H1 (cell line): ENCODE results near the gene COLEC12. TPM values are rescaled to one million over a fixed set of nuclear protein-coding genes. Genes with fewer than 3 reads are reported as not detected.

Experiments used
- CTCF ChIA-PET: fragments of 300-600 bp; sonication (Branson Sonifier 250); formaldehyde crosslinking; loops from one replicate; lab custom pipeline; 2021; ENCODE audit not compliant: partially characterized antibody; lab: Charles Lee
- POLR2A ChIA-PET: fragments of 300-600 bp; sonication (Branson Sonifier 250); formaldehyde crosslinking; loops from one replicate; lab custom pipeline; 2021; ENCODE audit warnings: inconsistent platforms; ENCODE audit not compliant: partially characterized antibody; lab: Charles Lee
- DNase-seq, 2 experiments: peaks; one replicate each; pipeline versions ENCODE4 v3.0.0 to v3.0.0-alpha.2; 2010 to 2022; ENCODE audit warnings: low spot score in 2 of 2, low read depth in 1 of 2, mixed read lengths in 1 of 2
- FAIRE-seq: peaks from 2 replicates; lab custom pipeline; 2011; peaks lifted over from hg19 to GRCh38; lab: Jason Lieb, UNC
- H2AFZ ChIP-seq: 2 replicates; pipeline ENCODE4 v1.8.1; 2012; ENCODE audit warnings: low read length, inconsistent platforms
- H2AK5ac ChIP-seq: 2 replicates; pipeline ENCODE4 v1.6.1; 2013; ENCODE audit warnings: low read depth, low read length
- H2BK120ac ChIP-seq: replicated peaks from 2 replicates; pipeline ENCODE3; 2013; ENCODE audit warnings: low read depth, low read length, inconsistent platforms
- H2BK12ac ChIP-seq: 2 replicates; pipeline ENCODE4 v1.6.1; 2013; ENCODE audit warnings: low read depth, low read length
- H2BK15ac ChIP-seq: 2 replicates; pipeline ENCODE4 v1.6.1; 2013; ENCODE audit warnings: low read length
- H2BK20ac ChIP-seq: 2 replicates; pipeline ENCODE4 v1.6.1; 2013; ENCODE audit warnings: low read length
- H2BK5ac ChIP-seq: 2 replicates; pipeline ENCODE4 v1.6.1; 2013; ENCODE audit warnings: low read depth, low read length
- H3K14ac ChIP-seq: 2 replicates; pipeline ENCODE4 v1.6.1; 2013; ENCODE audit warnings: inconsistent platforms; ENCODE audit not compliant: insufficient read length
- H3K18ac ChIP-seq: 2 replicates; pipeline ENCODE4 v1.6.1; 2013; ENCODE audit warnings: low read length; ENCODE audit errors: extremely low read depth
- H3K23ac ChIP-seq: 2 replicates; pipeline ENCODE4 v1.6.1; 2013; ENCODE audit warnings: inconsistent platforms; ENCODE audit not compliant: insufficient read length
- H3K23me2 ChIP-seq: 2 replicates; pipeline ENCODE4 v1.6.1; 2013; ENCODE audit warnings: low read depth, low read length
- H3K27ac ChIP-seq: 2 replicates; pipeline ENCODE4 v1.6.1; 2011; ENCODE audit warnings: low read depth, low read length, inconsistent platforms
- H3K27me3 ChIP-seq, 4 experiments: replicated peaks in 1 of 4; 1 replicate in 1 of 4; 2 replicates in 3 of 4; pipeline versions ENCODE4 v1.6.1 to v1.8.1; 2011 to 2013; ENCODE audit warnings: low read length in 3 of 4, mild to moderate bottlenecking in 3 of 4, inconsistent platforms in 2 of 4, mixed read lengths in 2 of 4, moderate library complexity in 1 of 4; ENCODE audit not compliant: control insufficient read depth in 3 of 4, insufficient read depth in 3 of 4; ENCODE audit errors: extremely low read depth in 1 of 4
- H3K36me3 ChIP-seq, 4 experiments: 2 replicates each; pipeline versions ENCODE4 v1.6.1 to v1.8.1; 2011 to 2013; ENCODE audit warnings: mild to moderate bottlenecking in 4 of 4, low read length in 3 of 4, moderate library complexity in 2 of 4, control low read depth in 1 of 4, inconsistent platforms in 1 of 4; ENCODE audit not compliant: insufficient read depth in 4 of 4, control insufficient read depth in 2 of 4
- H3K4ac ChIP-seq: replicated peaks from 2 replicates; pipeline ENCODE3; 2013; ENCODE audit warnings: low read length, low read depth, mixed read lengths, inconsistent platforms; ENCODE audit not compliant: insufficient read length
- H3K4me1 ChIP-seq, 4 experiments: replicated peaks in 1 of 4; 1 replicate in 1 of 4; 2 replicates in 3 of 4; pipeline versions ENCODE4 v1.6.1 to v1.8.1; 2011 to 2013; ENCODE audit warnings: low read length in 3 of 4, inconsistent platforms in 2 of 4, mixed read lengths in 1 of 4; ENCODE audit not compliant: insufficient read depth in 4 of 4, control insufficient read depth in 3 of 4
- H3K4me2 ChIP-seq, 2 experiments: 2 replicates each; pipeline versions ENCODE4 v1.6.1 to v1.8.1; 2011 to 2013; ENCODE audit warnings: low read depth in 2 of 2, low read length in 2 of 2, control low read depth in 1 of 2, inconsistent platforms in 1 of 2, mild to moderate bottlenecking in 1 of 2; ENCODE audit not compliant: insufficient read depth in 1 of 2
- H3K4me3 ChIP-seq, 4 experiments: fragments of 200-600, 300-600 bp in 1 of 4; sonication (generic), shearing (Covaris generic), sonication (Bioruptor Twin) in 1 of 4; 2 replicates each; pipeline versions ENCODE4 v1.5.1 to v1.8.1; 2011 to 2016; ENCODE audit warnings: low read length in 4 of 4, low read depth in 3 of 4, control low read depth in 2 of 4, inconsistent platforms in 2 of 4, mild to moderate bottlenecking in 2 of 4, mixed read lengths in 1 of 4, moderate library complexity in 1 of 4; ENCODE audit not compliant: insufficient read depth in 2 of 4; ENCODE audit errors: extremely low read depth in 1 of 4
- H3K56ac ChIP-seq: replicated peaks from 2 replicates; pipeline ENCODE3; 2013; ENCODE audit warnings: low read depth, mild to moderate bottlenecking, mixed read lengths, low read length, inconsistent platforms; ENCODE audit not compliant: insufficient read length
- H3K79me1 ChIP-seq: 2 replicates; pipeline ENCODE4 v1.6.1; 2013; ENCODE audit warnings: low read depth, low read length, control low read depth
- H3K79me2 ChIP-seq, 2 experiments: 2 replicates each; pipeline versions ENCODE4 v1.6.1 to v1.8.1; 2012 to 2013; ENCODE audit warnings: low read length in 2 of 2, mild to moderate bottlenecking in 2 of 2, inconsistent platforms in 1 of 2; ENCODE audit not compliant: insufficient read depth in 2 of 2, control insufficient read depth in 1 of 2
- H3K9ac ChIP-seq, 4 experiments: replicated peaks in 1 of 4; 1 replicate in 1 of 4; 2 replicates in 3 of 4; pipeline versions ENCODE4 v1.6.1 to v1.8.1; 2011 to 2013; ENCODE audit warnings: low read depth in 3 of 4, low read length in 3 of 4, control low read depth in 2 of 4, mild to moderate bottlenecking in 2 of 4, moderate library complexity in 2 of 4, inconsistent platforms in 1 of 4; ENCODE audit errors: extremely low read depth in 1 of 4
- H3K9me3 ChIP-seq, 2 experiments: 2 replicates each; pipeline versions ENCODE4 v1.6.1 to v1.8.1; 2012 to 2013; ENCODE audit warnings: mild to moderate bottlenecking in 2 of 2, moderate library complexity in 2 of 2, control low read depth in 1 of 2, inconsistent platforms in 1 of 2, low read depth in 1 of 2, low read length in 1 of 2, mixed read lengths in 1 of 2; ENCODE audit not compliant: insufficient read depth in 2 of 2
- H4K20me1 ChIP-seq, 2 experiments: replicated peaks in 1 of 2; 2 replicates each; pipeline versions ENCODE3 to v1.8.1; 2011 to 2013; ENCODE audit warnings: inconsistent platforms in 2 of 2, low read length in 2 of 2, mild to moderate bottlenecking in 1 of 2; ENCODE audit not compliant: insufficient read depth in 2 of 2, control insufficient read depth in 1 of 2
- H4K5ac ChIP-seq: 2 replicates; pipeline ENCODE4 v1.6.1; 2013; ENCODE audit warnings: low read length, low read depth, mixed read lengths, inconsistent platforms; ENCODE audit not compliant: insufficient read length
- H4K8ac ChIP-seq: 2 replicates; pipeline ENCODE4 v1.8.0; 2013; ENCODE audit warnings: mild to moderate bottlenecking, moderate library complexity, low read length, inconsistent platforms; ENCODE audit not compliant: insufficient read depth; ENCODE audit errors: extremely low read depth
- H4K91ac ChIP-seq: replicated peaks from 2 replicates; pipeline ENCODE3; 2013; ENCODE audit warnings: low read length, mixed read lengths, inconsistent platforms; ENCODE audit not compliant: insufficient read length
- CHD1 ChIP-seq: IDR thresholded peaks from 2 replicates; pipeline ENCODE4 v1.6.1; 2012; ENCODE audit warnings: low read depth, low read length, improper control_type of control experiment
- CHD2 ChIP-seq: IDR thresholded peaks from 2 replicates; pipeline ENCODE4 v1.6.1; 2012; ENCODE audit warnings: low read length, improper control_type of control experiment
- POLR2AphosphoS5 ChIP-seq: IDR thresholded peaks from 2 replicates; pipeline ENCODE4 v1.6.1; 2011; ENCODE audit warnings: low read depth, low read length
- POU5F1 ChIP-seq: IDR thresholded peaks from 2 replicates; pipeline ENCODE4 v1.6.1; 2011; ENCODE audit warnings: low read depth, mild to moderate bottlenecking, low read length, moderate library complexity
- RFX5 ChIP-seq: IDR thresholded peaks from 2 replicates; pipeline ENCODE4 v1.6.1; 2011; ENCODE audit warnings: low read depth, low read length, improper control_type of control experiment, borderline replicate concordance
- SP1 ChIP-seq: IDR thresholded peaks from 2 replicates; pipeline ENCODE4 v1.6.1; 2011; ENCODE audit warnings: low read depth, low read length
- SUZ12 ChIP-seq: fragments of 200-600 bp; sonication (generic); IDR thresholded peaks from 2 replicates; pipeline ENCODE4 v1.6.1; 2012; ENCODE audit warnings: mild to moderate bottlenecking, inconsistent platforms, low read length, moderate library complexity, mixed read lengths
- TCF12 ChIP-seq: IDR thresholded peaks from 2 replicates; pipeline ENCODE4 v1.6.1; 2011; ENCODE audit warnings: low read depth, mild to moderate bottlenecking, low read length
- WGBS, 2 experiments: shearing (Covaris generic) in 1 of 2; methylation state at CpG; one replicate each; pipeline versions ENCODE4 v1.1.6 to v1.1.7; 2013 to 2015; ENCODE audit warnings: low lambda C conversion rate in 2 of 2, mixed read lengths in 2 of 2, inconsistent platforms in 1 of 2, low coverage in 1 of 2, missing lambda C conversion rate in 1 of 2; ENCODE audit not compliant: insufficient replicate concordance in 2 of 2, insufficient coverage in 1 of 2, insufficient read length in 1 of 2; ENCODE audit errors: extremely low coverage in 1 of 2, missing lambda C conversion rate in 1 of 2; 5-methylcytosine and 5-hydroxymethylcytosine counted together
- polyA plus RNA-seq, 7 experiments: library from polyadenylated mRNA; depleted of rRNA in 3 of 7; stranded (reverse) in 5 of 7; unstranded in 2 of 7; fragments of >200 nt in 5 of 7; fragments of 200-250 nt in 2 of 7; gene quantifications; 1 replicate in 5 of 7; 2 replicates in 1 of 7; 4 replicates in 1 of 7; pipeline versions ENCODE4 v1.2.1 to v1.2.3, GENCODE V29; 2011 to 2013; ENCODE audit warnings: missing spikeins in 2 of 7, mixed read lengths in 2 of 7
- total RNA-seq: library from RNA; stranded (reverse); fragmentation: NEBNext Ultra II Directional; extraction: Animal tissue kit (Norgen Biotek cat#: 25700); gene quantifications from 2 replicates; pipeline ENCODE4 v1.2.1, GENCODE V29; 2021
- TF ChIP-seq, protein P1 (sequence below), 3 experiments: IDR thresholded peaks; 1 replicate in 2 of 3; 2 replicates in 1 of 3; pipeline versions ENCODE4 v1.5.1 to v1.6.1; 2011; ENCODE audit warnings: low read length in 3 of 3, mild to moderate bottlenecking in 3 of 3, inconsistent platforms in 2 of 3, low read depth in 1 of 3, moderate library complexity in 1 of 3; ENCODE audit not compliant: insufficient read depth in 1 of 3; ENCODE audit errors: control extremely low read depth in 1 of 3

COLEC12 gene
- total and polyA plus RNA-seq, 2 of the 8 experiments (the other 6 are each of a cell fraction or from before 2014, with no cell fraction given) = 0.44 to 2.3 TPM

DNA sequence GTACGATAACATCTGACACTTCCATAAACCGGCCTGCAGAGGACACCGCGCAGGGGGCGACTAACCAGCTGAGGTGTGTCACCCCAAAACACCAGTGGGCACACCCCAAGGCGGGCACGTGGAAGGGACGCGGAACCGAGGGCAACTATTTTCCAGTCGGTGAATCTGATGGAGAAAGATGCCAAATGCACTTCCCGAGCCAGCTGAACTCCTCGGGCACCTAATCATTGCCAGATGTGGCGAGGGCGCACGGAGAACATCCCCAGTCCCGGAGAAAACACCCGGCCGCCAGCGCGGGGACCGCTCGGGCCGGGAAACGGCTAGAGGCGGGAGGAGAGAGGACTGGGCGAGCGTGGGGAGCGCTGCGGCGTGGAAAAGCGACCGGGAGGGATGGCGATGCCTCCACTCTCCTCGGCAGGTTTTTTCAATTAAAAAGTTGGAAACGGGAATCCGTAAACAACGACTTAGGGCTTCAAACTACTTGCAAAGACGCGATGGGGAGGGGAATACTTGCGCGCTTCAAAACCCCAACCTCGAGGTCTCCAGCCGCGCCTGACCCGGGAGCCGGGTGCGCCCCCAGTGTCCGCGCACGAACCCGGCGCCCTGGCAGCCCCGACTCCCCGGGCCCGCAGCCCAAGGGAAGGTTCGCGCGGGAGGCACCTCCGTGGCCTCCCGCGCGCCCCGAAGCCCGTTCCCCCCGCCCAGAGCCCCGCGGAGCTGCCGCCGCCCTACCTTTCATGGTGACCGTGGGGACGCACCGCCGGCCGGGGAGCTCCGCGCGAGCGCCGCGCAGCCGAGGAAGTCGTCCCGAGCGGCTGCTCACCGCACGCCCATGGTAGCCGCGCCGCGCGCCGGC lies 497 bp downstream of the COLEC12 start:
- Histone ChIP-seq H4K5ac (no peak overlapping the region), H3K9ac (no peak overlapping the region), H2BK12ac (peak overlapping the region; percentile 75; the same call in 1 of the 2 replicates), H2BK20ac (no peak overlapping the region), H3K14ac (no peak overlapping the region), H3K4me3 (peak overlapping the region; percentile 48 to 78 (median 54)), H3K23ac (no peak overlapping the region), H3K79me2 (no peaks in the 10 kb centered on the region), H4K91ac (no peak overlapping the region), H3K36me3 (peaks cover 0 to 6% (median 0%) of the 10 kb centered on the region in 4 experiments; a peak in 1 of 8 replicates), H2AFZ (peak overlapping the region; percentile 71; the same call in 1 of the 2 replicates), H3K18ac (no peak overlapping the region), H2AK5ac (no peak overlapping the region), H3K79me1 (no peaks in the 10 kb centered on the region), H2BK120ac (no peak overlapping the region), H3K4me2 (peak overlapping the region; percentile 77 to 95), H3K4me1 (peaks cover 0 to 13% (median 6%) of the 10 kb centered on the region in 4 experiments; a peak in 5 of 7 replicates), H4K20me1 (no peaks in the 10 kb centered on the region), H3K4ac (no peak overlapping the region), H3K56ac (no peak overlapping the region), H3K23me2 (peaks cover 20% of the 10 kb centered on the region), H2BK15ac (peak overlapping the region; percentile 46; the same call in 1 of the 2 replicates), H4K8ac (peak overlapping the region; percentile 66; the same call in 1 of the 2 replicates), H3K27me3 (peaks cover 30 to 44% (median 39%) of the 10 kb centered on the region in 4 experiments), H3K27ac (no peak overlapping the region), H2BK5ac (no peak overlapping the region), H3K9me3 (no peaks in the 10 kb centered on the region)
- FAIRE-seq (no peak), DNase-seq (peak in 1 of 2 experiments; percentile 52)
- ChIA-PET CTCF (interaction anchor here (0.7 to 1.7 kb wide), 5 partner anchors 11 to 61 kb away, joined by 3 to 5 read pairs (median 3); no protein-coding TSS in a partner anchor), POLR2A (no interaction called here)
- 2% methylated on average over 45 of the region's 93 CpGs; no CpG with 5 or more reads in 1 of the 2 experiments for WGBS, 2 experiments
- TF ChIP-seq CHD2 = no peak
- TF ChIP-seq CHD1 = no peak
- no peak for TF ChIP-seq POU5F1
- TF ChIP-seq, protein P1, sequence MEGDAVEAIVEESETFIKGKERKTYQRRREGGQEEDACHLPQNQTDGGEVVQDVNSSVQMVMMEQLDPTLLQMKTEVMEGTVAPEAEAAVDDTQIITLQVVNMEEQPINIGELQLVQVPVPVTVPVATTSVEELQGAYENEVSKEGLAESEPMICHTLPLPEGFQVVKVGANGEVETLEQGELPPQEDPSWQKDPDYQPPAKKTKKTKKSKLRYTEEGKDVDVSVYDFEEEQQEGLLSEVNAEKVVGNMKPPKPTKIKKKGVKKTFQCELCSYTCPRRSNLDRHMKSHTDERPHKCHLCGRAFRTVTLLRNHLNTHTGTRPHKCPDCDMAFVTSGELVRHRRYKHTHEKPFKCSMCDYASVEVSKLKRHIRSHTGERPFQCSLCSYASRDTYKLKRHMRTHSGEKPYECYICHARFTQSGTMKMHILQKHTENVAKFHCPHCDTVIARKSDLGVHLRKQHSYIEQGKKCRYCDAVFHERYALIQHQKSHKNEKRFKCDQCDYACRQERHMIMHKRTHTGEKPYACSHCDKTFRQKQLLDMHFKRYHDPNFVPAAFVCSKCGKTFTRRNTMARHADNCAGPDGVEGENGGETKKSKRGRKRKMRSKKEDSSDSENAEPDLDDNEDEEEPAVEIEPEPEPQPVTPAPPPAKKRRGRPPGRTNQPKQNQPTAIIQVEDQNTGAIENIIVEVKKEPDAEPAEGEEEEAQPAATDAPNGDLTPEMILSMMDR (IDR thresholded peaks at IDR 0.05; ENCODE audit: control extremely low read depth in 1 of 3, insufficient read depth in 1 of 3, low read depth in 1 of 3, low read length in 3 of 3) = peak in 1 of 3 experiments; percentile 9; a peak in 2 of 4 replicates
- TF ChIP-seq SP1 = no peak
- no peak for TF ChIP-seq POLR2AphosphoS5
- TF ChIP-seq SUZ12 = peak; percentile 95
- TF ChIP-seq RFX5 = no peak
- TF ChIP-seq TCF12 = no peak
